Glutamatergic neuron (in vitro differentiated cells): Measurements from ENCODE around the gene AQP3. TPM values are rescaled to one million over a fixed set of nuclear protein-coding genes. Genes with fewer than 3 reads are reported as not detected.

Experiments used
- DNase-seq: peaks from one replicate; pipeline ENCODE4 v3.0.0; 2022
- H3K27ac Mint-ChIP-seq: one replicate; pipeline ENCODE4 v1.8.0; 2020; ENCODE audit warnings: mild to moderate bottlenecking, mixed read lengths, inconsistent platforms; ENCODE audit not compliant: unreplicated experiment
- H3K27me3 Mint-ChIP-seq: one replicate; pipeline ENCODE4 v1.8.0; 2020; ENCODE audit warnings: mild to moderate bottlenecking, moderate library complexity, mixed read lengths, inconsistent platforms; ENCODE audit not compliant: unreplicated experiment
- H3K36me3 Mint-ChIP-seq: one replicate; pipeline ENCODE4 v1.8.0; 2020; ENCODE audit warnings: mild to moderate bottlenecking, mixed read lengths, inconsistent platforms; ENCODE audit not compliant: unreplicated experiment
- H3K4me1 Mint-ChIP-seq: one replicate; pipeline ENCODE4 v1.8.0; 2020; ENCODE audit warnings: mild to moderate bottlenecking, low read depth, mixed read lengths, inconsistent platforms; ENCODE audit not compliant: unreplicated experiment
- H3K4me3 Mint-ChIP-seq: one replicate; pipeline ENCODE4 v1.8.0; 2020; ENCODE audit warnings: mild to moderate bottlenecking, mixed read lengths, inconsistent platforms; ENCODE audit not compliant: unreplicated experiment
- H3K9me3 Mint-ChIP-seq: one replicate; pipeline ENCODE4 v1.8.0; 2020; ENCODE audit warnings: mild to moderate bottlenecking, moderate library complexity, mixed read lengths, inconsistent platforms; ENCODE audit not compliant: unreplicated experiment
- total RNA-seq: library from RNA; stranded (reverse); fragmentation: NEBNext Ultra II Directional; extraction: Animal tissue kit (Norgen Biotek cat#: 25700); gene quantifications from one replicate; pipeline ENCODE4 v1.2.1, GENCODE V29; 2021; ENCODE audit not compliant: unreplicated experiment
- TF ChIP-seq, protein P1 (sequence below): fragments of 200-600 bp; sonication (generic); IDR thresholded peaks from one replicate; pipeline ENCODE4 v1.5.0; 2021; ENCODE audit not compliant: partially characterized antibody, unreplicated experiment

AQP3 gene
- total RNA-seq, 1 donor from 2014 or later, result 2.9 TPM

DNA sequence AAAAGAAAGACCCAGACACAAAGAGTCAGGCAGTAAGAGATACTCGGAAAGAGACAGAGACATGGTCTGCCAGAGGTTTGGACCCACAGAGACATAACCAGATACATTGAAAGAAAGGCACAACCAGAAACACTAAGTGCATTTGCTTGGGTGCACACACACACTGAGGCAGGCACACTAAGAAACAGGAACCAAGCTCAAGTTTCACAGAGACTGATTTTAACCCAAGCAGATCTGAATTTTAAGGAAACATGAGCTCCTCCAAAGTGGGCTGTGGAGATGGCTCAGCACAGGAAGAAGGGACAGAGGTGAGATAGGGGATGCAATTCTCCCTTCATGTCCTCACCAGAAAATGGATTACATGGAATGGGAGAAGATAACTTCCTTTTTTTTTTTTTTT lies 9.5 kb downstream of the AQP3 start:
- no peak for DNase-seq
- H3K4me3 Mint-ChIP-seq, result no peak overlapping the region

DNA sequence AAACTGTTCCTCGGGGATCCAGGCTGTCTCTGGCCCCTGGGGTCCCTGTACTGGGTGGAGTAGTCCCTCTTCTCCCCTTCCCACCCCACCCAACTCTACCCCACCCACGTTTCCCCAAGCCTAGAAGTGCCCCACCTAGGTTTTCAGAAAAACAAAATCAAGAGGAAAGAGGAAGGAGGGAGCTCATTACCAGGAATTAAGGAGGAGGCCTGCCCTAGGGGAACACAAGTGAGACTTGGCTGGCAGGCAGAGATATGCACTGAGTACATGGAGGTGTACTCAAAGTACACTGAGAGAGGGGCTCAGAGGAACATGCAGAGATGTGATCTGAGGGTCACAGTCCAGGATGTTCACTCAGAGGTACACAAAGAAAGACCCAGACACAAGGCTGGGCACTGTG lies 10.2 kb downstream of the AQP3 start:
- peaks cover 7% of the 10 kb centered on the region for H3K4me1 Mint-ChIP-seq
- H3K27ac Mint-ChIP-seq, result no peak overlapping the region
- DNase-seq, result no peak
- TF ChIP-seq, protein P1, sequence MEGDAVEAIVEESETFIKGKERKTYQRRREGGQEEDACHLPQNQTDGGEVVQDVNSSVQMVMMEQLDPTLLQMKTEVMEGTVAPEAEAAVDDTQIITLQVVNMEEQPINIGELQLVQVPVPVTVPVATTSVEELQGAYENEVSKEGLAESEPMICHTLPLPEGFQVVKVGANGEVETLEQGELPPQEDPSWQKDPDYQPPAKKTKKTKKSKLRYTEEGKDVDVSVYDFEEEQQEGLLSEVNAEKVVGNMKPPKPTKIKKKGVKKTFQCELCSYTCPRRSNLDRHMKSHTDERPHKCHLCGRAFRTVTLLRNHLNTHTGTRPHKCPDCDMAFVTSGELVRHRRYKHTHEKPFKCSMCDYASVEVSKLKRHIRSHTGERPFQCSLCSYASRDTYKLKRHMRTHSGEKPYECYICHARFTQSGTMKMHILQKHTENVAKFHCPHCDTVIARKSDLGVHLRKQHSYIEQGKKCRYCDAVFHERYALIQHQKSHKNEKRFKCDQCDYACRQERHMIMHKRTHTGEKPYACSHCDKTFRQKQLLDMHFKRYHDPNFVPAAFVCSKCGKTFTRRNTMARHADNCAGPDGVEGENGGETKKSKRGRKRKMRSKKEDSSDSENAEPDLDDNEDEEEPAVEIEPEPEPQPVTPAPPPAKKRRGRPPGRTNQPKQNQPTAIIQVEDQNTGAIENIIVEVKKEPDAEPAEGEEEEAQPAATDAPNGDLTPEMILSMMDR, result no peak
- peaks cover 10% of the 10 kb centered on the region for H3K9me3 Mint-ChIP-seq
- no peak overlapping the region for H3K4me3 Mint-ChIP-seq
- H3K27me3 Mint-ChIP-seq, result peaks cover 16% of the 10 kb centered on the region
- H3K36me3 Mint-ChIP-seq, result peaks cover 4% of the 10 kb centered on the region

More for the DNA sequence above, 9.5 kb downstream of the AQP3 start:
- Mint-ChIP-seq H3K27me3 (peaks cover 16% of the 10 kb centered on the region), H3K9me3 (peaks cover 10% of the 10 kb centered on the region), H3K36me3 (peaks cover 4% of the 10 kb centered on the region), H3K27ac (no peak overlapping the region), H3K4me1 (peaks cover 7% of the 10 kb centered on the region)
- TF ChIP-seq, protein P1, result no peak

DNA sequence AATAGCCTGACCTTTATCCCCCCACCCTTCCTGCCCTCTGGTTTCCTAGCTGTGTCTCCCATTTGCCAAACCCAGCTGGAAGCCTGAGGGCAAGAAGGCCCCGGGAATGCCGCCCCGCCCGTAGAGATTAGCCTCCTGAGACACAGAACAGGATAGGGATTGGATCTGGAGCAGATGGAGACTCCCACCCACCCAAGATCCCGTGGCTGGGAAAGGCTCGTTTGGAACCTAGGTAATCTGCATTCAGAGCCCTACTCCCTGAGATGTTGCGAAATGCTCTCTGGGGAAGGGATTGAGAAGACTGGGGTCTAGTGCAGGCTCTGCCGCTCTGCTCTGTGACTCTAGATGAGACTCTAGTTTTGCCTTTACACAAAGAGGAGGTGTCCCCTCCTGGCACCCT lies 10.9 kb downstream of the AQP3 start:
- H3K27ac Mint-ChIP-seq, result no peak overlapping the region
- no peak overlapping the region for H3K4me3 Mint-ChIP-seq
- H3K9me3 Mint-ChIP-seq, result peaks cover 10% of the 10 kb centered on the region
- TF ChIP-seq, protein P1, result no peak
- peaks cover 7% of the 10 kb centered on the region for H3K4me1 Mint-ChIP-seq
- H3K27me3 Mint-ChIP-seq, result peaks cover 16% of the 10 kb centered on the region
- H3K36me3 Mint-ChIP-seq, result peaks cover 4% of the 10 kb centered on the region
- DNase-seq, result no peak

DNA sequence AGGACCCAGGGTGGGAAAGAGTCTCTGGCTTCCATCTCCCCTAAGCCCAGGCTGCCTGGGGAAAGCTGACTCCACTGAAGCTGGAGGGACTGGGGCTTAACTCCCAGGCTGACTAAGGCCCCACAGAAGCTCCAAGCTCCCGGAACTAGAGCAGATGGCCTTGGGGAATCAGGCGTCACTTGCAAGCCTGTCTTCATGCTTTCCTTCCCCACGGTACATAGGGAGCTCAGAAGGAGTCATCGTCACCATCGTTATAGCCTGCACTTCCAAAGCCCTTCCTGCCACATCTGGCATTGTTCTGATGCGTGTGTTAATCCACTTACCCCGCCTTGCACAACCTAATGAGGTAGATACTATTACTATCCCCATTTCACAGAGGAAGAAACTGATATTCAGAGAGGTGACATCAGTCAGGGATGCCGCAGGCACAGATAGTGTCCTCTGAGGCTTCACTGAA lies 11.5 kb downstream of the AQP3 start:
- H3K27ac Mint-ChIP-seq, result no peak overlapping the region
- peaks cover 4% of the 10 kb centered on the region for H3K36me3 Mint-ChIP-seq
- peaks cover 15% of the 10 kb centered on the region for H3K27me3 Mint-ChIP-seq
- DNase-seq, result no peak
- TF ChIP-seq, protein P1, result no peak
- no peak overlapping the region for H3K4me3 Mint-ChIP-seq
- peaks cover 7% of the 10 kb centered on the region for H3K4me1 Mint-ChIP-seq
- peaks cover 10% of the 10 kb centered on the region for H3K9me3 Mint-ChIP-seq

DNA sequence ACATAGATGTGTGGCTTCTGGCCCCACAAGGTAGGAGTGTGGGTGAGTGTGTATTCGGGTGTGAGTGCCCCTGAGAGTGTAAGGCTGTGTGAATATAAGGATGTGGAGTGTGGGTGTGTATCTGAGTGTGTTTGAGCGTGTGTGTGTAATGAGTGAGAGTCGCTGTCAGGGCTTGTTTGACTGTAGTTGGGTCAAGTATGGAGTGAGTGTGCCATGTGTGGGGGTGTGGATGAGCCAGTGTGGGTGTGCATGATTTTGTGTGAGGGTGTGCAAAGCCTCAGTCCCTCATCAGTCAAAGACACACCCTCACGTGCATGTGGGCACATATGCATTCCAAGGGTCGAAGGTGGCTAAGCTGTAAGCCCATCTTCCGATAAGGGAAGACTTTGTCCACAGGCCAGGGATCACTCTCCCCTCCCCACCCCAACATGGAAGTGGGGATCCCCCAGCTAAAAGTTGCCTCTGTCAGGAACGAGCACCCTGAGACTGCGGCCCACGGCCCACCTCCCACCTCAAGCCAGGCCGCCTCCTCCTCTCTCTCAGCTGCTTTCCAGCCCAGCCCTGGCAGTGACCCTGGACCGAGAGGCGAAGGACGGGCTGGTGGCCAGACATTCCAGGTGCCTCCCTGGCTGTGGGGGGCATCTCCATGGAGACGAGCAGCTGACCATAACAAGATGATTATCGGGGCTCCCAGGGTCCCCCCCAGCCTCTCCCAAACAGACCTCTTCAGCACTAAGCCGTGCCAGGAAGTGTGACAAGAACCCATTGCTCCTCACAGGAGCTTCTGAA lies 12.9 kb downstream of the AQP3 start:
- peaks cover 6% of the 10 kb centered on the region for H3K9me3 Mint-ChIP-seq
- DNase-seq, result no peak
- no peak overlapping the region for H3K4me3 Mint-ChIP-seq
- H3K27ac Mint-ChIP-seq, result no peak overlapping the region
- TF ChIP-seq, protein P1, result no peak
- H3K4me1 Mint-ChIP-seq, result peaks cover 7% of the 10 kb centered on the region
- peaks cover 13% of the 10 kb centered on the region for H3K27me3 Mint-ChIP-seq
- H3K36me3 Mint-ChIP-seq, result no peaks in the 10 kb centered on the region
